A673 (cell line): Measurements from ENCODE around the gene VWF. TPM values are rescaled to one million over a fixed set of nuclear protein-coding genes. Genes with fewer than 3 reads are reported as not detected.
"Not testable (repeated sequence)": the region's sequence is repeated elsewhere in the genome, so short reads cannot be mapped to it uniquely, and the experiment has no call there.

Experiments used
- BruUV-seq: library from RNA; stranded (reverse); fragments of 400-500 nt; replicated peaks from 2 replicates; lab custom pipeline; 2021; lab: Mats Ljungman, UMichigan
- CTCF ChIA-PET: fragments of 300-600 bp; sonication (Branson Sonifier 250); formaldehyde crosslinking; loops from one replicate; lab custom pipeline; 2022; ENCODE audit warnings: antibody characterized with exemption; lab: Charles Lee
- POLR2A ChIA-PET: fragments of 300-600 bp; sonication (Branson Sonifier 250); formaldehyde crosslinking; loops from one replicate; lab custom pipeline; 2022; ENCODE audit warnings: antibody characterized with exemption; ENCODE audit not compliant: low non-redundant PET; lab: Charles Lee
- DNase-seq: peaks from one replicate; pipeline ENCODE4 v3.0.0-alpha.2; 2015; ENCODE audit warnings: low spot score
- H3K27ac ChIP-seq: fragments of 200-600 bp; sonication (generic); 2 replicates; pipeline ENCODE4 v1.5.1; 2016; ENCODE audit warnings: mixed run types, low read depth, mild to moderate bottlenecking, mixed read lengths, antibody characterized with exemption, low read length; ENCODE audit not compliant: poor library complexity, severe bottlenecking
- H3K27me3 ChIP-seq: fragments of 200-600 bp; sonication (generic); replicated peaks from 2 replicates; pipeline ENCODE4 v1.6.1; 2017; ENCODE audit warnings: mixed run types, low read depth, mild to moderate bottlenecking, mixed read lengths, antibody characterized with exemption, low read length; ENCODE audit not compliant: insufficient read depth, poor library complexity
- H3K36me3 ChIP-seq: fragments of 200-600 bp; sonication (generic); 2 replicates; pipeline ENCODE4 v1.6.1; 2016; ENCODE audit warnings: mixed run types, mild to moderate bottlenecking, mixed read lengths, antibody characterized with exemption, low read length; ENCODE audit not compliant: insufficient read depth, poor library complexity, severe bottlenecking
- H3K4me1 ChIP-seq: fragments of 200-600 bp; sonication (generic); 2 replicates; pipeline ENCODE4 v1.6.1; 2017; ENCODE audit warnings: mixed run types, mild to moderate bottlenecking, mixed read lengths, antibody characterized with exemption, low read length; ENCODE audit not compliant: insufficient read depth, poor library complexity, severe bottlenecking
- H3K4me3 ChIP-seq: fragments of 200-600 bp; sonication (generic); 2 replicates; pipeline ENCODE4 v1.5.1; 2016; ENCODE audit warnings: low read depth, mixed run types, mild to moderate bottlenecking, mixed read lengths, low read length; ENCODE audit not compliant: poor library complexity, severe bottlenecking
- H3K9me3 ChIP-seq: fragments of 200-600 bp; sonication (generic); 2 replicates; pipeline ENCODE4 v1.6.1; 2016; ENCODE audit warnings: mixed run types, low read depth, mild to moderate bottlenecking, mixed read lengths, antibody characterized with exemption, low read length; ENCODE audit not compliant: poor library complexity, severe bottlenecking
- EZH2 ChIP-seq: fragments of 200-600 bp; sonication (generic); IDR thresholded peaks from 2 replicates; pipeline ENCODE4 v1.6.1; 2017; ENCODE audit warnings: borderline replicate concordance, low read depth, mild to moderate bottlenecking, mixed read lengths, antibody characterized with exemption, low read length; ENCODE audit not compliant: poor library complexity, severe bottlenecking
- intact Hi-C: fragments of 100-400 bp; cut with micrococcal nuclease; formaldehyde crosslinking; loops from one replicate; pipeline ENCODE4 v1.10.0; 2022; ENCODE audit not compliant: unreplicated experiment
- total RNA-seq: library from RNA; stranded (reverse); gene quantifications from 2 replicates; pipeline ENCODE4 v1.2.3, GENCODE V29; 2021
- TF ChIP-seq, protein P1 (sequence below): fragments of 300-800, 200-600 bp; sonication (generic); conservative IDR thresholded peaks from 2 replicates; pipeline ENCODE4 v1.5.1; 2017; ENCODE audit warnings: low read depth, mild to moderate bottlenecking, antibody characterized with exemption, low read length, moderate library complexity, mixed read lengths

Gene VWF
- total RNA-seq, 1 experiment from 2014 or later = not detected

DNA sequence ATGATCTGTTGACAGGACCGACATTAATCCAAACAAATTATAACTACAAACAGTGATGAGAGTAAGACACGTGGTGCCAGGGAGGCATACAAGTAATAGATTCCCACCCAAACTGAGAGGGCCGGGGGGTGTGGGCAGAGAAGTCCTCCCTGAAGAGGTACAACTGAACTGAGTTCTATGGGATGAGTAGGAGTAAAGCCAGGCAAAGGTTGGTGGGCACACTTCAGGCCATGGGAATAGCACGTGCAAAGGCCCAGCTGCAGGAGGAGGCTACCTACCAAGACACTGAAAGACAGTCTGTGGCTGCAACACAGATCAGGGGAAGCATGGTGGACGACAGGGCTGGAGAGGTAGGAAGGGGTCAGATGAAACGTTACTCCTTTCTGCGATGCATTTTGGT is 22.0 kb upstream of the VWF start:
- ChIA-PET POLR2A (no interaction called here), CTCF (no interaction called here)
- no peaks in the 10 kb centered on the region for H3K36me3 ChIP-seq
- DNase-seq = no peak
- BruUV-seq = no TSS peak
- H3K4me1 ChIP-seq = no peaks in the 10 kb centered on the region
- H3K27ac ChIP-seq = no peak overlapping the region
- intact Hi-C loops = no loop called here
- no peaks in the 10 kb centered on the region for H3K9me3 ChIP-seq
- TF ChIP-seq, protein P1, sequence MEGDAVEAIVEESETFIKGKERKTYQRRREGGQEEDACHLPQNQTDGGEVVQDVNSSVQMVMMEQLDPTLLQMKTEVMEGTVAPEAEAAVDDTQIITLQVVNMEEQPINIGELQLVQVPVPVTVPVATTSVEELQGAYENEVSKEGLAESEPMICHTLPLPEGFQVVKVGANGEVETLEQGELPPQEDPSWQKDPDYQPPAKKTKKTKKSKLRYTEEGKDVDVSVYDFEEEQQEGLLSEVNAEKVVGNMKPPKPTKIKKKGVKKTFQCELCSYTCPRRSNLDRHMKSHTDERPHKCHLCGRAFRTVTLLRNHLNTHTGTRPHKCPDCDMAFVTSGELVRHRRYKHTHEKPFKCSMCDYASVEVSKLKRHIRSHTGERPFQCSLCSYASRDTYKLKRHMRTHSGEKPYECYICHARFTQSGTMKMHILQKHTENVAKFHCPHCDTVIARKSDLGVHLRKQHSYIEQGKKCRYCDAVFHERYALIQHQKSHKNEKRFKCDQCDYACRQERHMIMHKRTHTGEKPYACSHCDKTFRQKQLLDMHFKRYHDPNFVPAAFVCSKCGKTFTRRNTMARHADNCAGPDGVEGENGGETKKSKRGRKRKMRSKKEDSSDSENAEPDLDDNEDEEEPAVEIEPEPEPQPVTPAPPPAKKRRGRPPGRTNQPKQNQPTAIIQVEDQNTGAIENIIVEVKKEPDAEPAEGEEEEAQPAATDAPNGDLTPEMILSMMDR = no peak
- no peak for TF ChIP-seq EZH2
- H3K27me3 ChIP-seq = no peaks in the 10 kb centered on the region
- no peak overlapping the region for H3K4me3 ChIP-seq

DNA sequence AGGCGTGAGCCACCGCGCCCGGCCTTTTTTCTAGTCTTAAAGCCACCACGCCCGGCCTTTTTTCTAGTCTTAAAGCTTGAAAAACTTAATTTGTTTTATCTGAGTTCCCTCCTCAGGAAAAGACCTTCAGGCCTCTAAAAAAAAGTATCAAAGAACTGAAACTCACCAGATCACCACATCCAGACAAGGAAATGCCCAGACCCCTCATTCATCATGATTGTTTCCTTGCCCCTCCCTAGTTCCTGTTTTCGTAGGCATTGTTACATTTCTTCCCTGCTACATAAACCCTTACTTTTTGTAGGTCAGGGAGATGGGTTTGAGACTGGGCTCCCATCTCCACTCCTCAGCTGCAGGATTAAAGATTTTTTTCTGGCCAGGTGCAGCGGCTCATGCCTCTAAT is 21.1 kb upstream of the VWF start:
- H3K36me3 ChIP-seq = no peaks in the 10 kb centered on the region
- BruUV-seq = no TSS peak
- no peak for TF ChIP-seq EZH2
- TF ChIP-seq, protein P1 = no peak
- ChIA-PET POLR2A (no interaction called here), CTCF (interaction anchor here (0.7 kb wide), 1 partner anchor 13 kb away, joined by 4 read pairs; no protein-coding TSS in a partner anchor)
- no peak for DNase-seq
- no peaks in the 10 kb centered on the region for H3K27me3 ChIP-seq
- H3K9me3 ChIP-seq = no peaks in the 10 kb centered on the region
- H3K4me3 ChIP-seq = no peak overlapping the region
- H3K27ac ChIP-seq = no peak overlapping the region
- no peaks in the 10 kb centered on the region for H3K4me1 ChIP-seq
- intact Hi-C loops = no loop called here

DNA sequence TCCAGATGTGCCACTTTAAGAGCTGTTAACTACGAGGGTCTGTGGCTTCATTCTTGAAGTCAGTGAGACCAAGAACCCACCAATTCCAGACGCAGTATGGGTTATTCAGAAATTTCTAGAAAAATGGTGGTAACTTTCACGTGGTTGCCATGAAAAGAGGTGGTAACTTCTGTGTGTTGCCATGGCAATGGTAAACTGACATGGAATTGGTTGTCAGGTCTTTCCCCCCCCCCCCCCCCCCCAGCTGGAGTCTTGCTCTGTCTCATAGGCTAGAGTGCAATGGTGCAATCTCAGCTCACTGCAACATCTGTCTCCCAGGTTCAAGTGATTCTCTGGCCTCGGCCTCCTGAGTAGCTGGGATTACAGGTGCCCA is 18.8 kb upstream of the VWF start:
- no peaks in the 10 kb centered on the region for H3K27me3 ChIP-seq
- no peak overlapping the region for H3K4me3 ChIP-seq
- no peaks in the 10 kb centered on the region for H3K4me1 ChIP-seq
- no TSS peak for BruUV-seq
- no peaks in the 10 kb centered on the region for H3K36me3 ChIP-seq
- CTCF ChIA-PET = no interaction called here
- no peaks in the 10 kb centered on the region for H3K9me3 ChIP-seq
- TF ChIP-seq, protein P1 = no peak
- no peak for TF ChIP-seq EZH2
- H3K27ac ChIP-seq = no peak overlapping the region
- POLR2A ChIA-PET = no interaction called here
- DNase-seq = no peak
- intact Hi-C loops = no loop called here

DNA sequence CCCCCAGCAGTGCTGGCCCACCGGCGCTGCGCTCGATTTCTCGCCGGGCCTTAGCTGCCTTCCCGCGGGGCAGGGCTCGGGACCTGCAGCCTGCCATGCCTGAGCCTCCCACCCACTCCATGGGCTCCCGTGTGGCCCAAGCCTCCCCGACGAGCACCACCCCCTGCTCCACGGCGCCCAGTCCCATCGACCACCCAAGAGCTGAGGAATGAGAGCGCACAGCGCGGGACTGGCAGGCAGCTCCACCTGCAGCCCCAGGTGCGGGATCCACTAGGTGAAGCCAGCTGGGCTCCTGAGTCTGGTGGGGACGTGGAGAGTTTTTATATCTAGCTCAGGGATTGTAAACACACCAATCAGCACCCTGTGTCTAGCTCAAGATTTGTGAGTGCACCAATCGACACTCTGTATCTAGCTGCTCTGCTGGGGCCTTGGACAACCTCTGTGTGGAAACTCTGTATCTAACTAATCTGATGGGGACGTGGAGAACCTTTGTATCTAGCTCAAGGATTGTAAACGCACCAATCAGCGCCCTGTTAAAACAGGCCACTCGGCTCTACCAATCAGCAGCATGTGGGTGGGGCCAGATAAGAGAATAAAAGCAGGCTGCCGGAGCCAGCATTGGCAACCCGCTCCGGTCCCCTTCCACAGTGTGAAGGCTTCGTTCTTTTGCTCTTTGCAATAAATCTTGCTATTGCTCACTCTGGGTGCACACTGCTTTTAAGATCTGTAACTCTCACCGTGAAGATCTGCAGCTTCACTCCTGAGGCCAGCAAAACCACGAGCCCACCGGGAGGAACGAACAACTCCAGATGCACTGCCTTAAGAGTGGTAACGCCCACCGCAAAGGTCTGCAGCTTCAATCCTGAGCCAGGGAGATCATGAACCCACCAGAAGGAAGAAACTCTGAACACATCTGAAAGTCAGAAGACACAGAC is 18.2 kb upstream of the VWF start:
- H3K27me3 ChIP-seq, H3K9me3 ChIP-seq, H3K36me3 ChIP-seq, intact Hi-C loops, DNase-seq, H3K27ac ChIP-seq, CTCF ChIA-PET, H3K4me3 ChIP-seq, POLR2A ChIA-PET, BruUV-seq, H3K4me1 ChIP-seq: not testable (repeated sequence)

DNA sequence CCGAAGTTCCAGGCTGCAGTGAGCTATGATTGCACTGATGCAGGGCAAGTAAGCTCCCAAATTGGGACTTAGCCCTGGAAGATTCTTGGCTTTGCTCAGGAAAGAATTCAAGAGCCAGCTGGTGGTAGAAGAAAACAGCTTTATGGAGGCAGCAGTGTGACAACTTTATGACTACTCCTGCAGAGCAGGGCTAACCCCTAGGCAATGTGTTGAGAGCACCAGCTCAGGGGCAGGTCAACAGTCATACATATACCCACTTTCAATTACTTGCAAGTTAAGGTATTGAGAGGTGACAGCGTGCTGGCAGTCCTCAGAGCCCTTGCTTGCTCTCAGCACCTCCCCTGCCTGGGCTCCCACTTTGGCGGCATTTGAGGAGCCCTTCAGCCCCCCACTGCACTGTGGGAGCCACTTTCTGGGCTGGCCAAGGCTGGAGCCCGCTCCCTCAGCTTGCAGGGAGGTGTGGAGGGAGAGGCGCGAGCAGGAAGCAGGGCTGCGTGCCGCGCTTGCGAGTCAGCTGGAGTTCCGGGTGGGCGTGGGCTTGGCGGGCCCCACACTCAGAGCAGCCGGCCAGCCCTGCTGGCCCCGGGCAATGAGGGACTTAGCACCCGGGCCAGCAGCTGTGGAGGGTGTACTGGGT is 17.4 kb upstream of the VWF start:
- H3K27ac ChIP-seq, H3K4me1 ChIP-seq, H3K27me3 ChIP-seq, intact Hi-C loops, BruUV-seq, H3K9me3 ChIP-seq, H3K4me3 ChIP-seq, H3K36me3 ChIP-seq, DNase-seq, CTCF ChIA-PET: not testable (repeated sequence)
- POLR2A ChIA-PET = interaction anchor here (0.5 kb wide), 1 partner anchor 34 kb away, joined by 13 read pairs; no protein-coding TSS in a partner anchor
